ENCODE data around the gene RASGEF1B. TPM values are rescaled to one million over a fixed set of nuclear protein-coding genes. Genes with fewer than 3 reads are reported as not detected.

RASGEF1B gene
- total and polyA plus RNA-seq, 8 donors = 5.4 to 56.8 (median 9.4) TPM

- Histone ChIP-seq H3K9me3 (no peaks in the 10 kb centered on the region), H3K4me3 (no peak overlapping the region), H3K4me1 (peaks cover 0 to 10% (median 3%) of the 10 kb centered on the region in 4 donors), H3K36me3 (no peaks in the 10 kb centered on the region), H3K27me3 (no peaks in the 10 kb centered on the region), H3K27ac (no peak overlapping the region)
- no peak for TF ChIP-seq POLR2A (IDR thresholded peaks at IDR 0.05)
- TF ChIP-seq EP300 (IDR thresholded peaks at IDR 0.05) = no peak
- no peak for TF ChIP-seq POLR2AphosphoS5 (IDR thresholded peaks at IDR 0.05)
- peak in 5 of 7 experiments; percentile 60 to 86 (median 78) for TF ChIP-seq CTCF (IDR thresholded peaks at IDR 0.05)
- 1 to 2% (median 2%) methylated on average over 4 of the region's 4 CpGs for WGBS, 5 donors
- peak; percentile 42 to 93 for DNase-seq
- intact Hi-C loops (cut with DNase I; ENCODE audit: low total_unique reads) = loop anchor here (10.0 kb wide), 3 partner anchors 449 to 859 kb away; no protein-coding TSS in a partner anchor
Observed at GRCh38 chr4:81405900-81406401, 65.8 kb downstream of the RASGEF1B start.

- 81 to 87% (median 83%) methylated on average over 6 of the region's 6 CpGs for WGBS, 5 donors
- intact Hi-C loops (cut with DNase I; ENCODE audit: low total_unique reads) = loop anchor here (10.0 kb wide), 3 partner anchors 450 to 860 kb away; no protein-coding TSS in a partner anchor
Observed at GRCh38 chr4:81404741-81405140, 67.0 kb downstream of the RASGEF1B start.

GRCh38 chr4:81404294-81404693, 67.4 kb downstream of the RASGEF1B start:
- Histone ChIP-seq H3K36me3 (no peaks in the 10 kb centered on the region), H3K4me1 (peaks cover 0 to 10% (median 3%) of the 10 kb centered on the region in 4 donors), H3K9me3 (no peaks in the 10 kb centered on the region), H3K27ac (no peak overlapping the region), H3K4me3 (no peak overlapping the region), H3K27me3 (no peaks in the 10 kb centered on the region)
- intact Hi-C loops (cut with DNase I; ENCODE audit: low total_unique reads) = loop anchor here (10.0 kb wide), 3 partner anchors 451 to 861 kb away; no protein-coding TSS in a partner anchor
- TF ChIP-seq EP300 (IDR thresholded peaks at IDR 0.05) = no peak
- TF ChIP-seq POLR2A (IDR thresholded peaks at IDR 0.05) = no peak
- no peak for DNase-seq
- WGBS, 5 donors = 77 to 84% (median 83%) methylated on average over 2 of the region's 2 CpGs

More at GRCh38 chr4:81404741-81405140, 67.0 kb downstream of the RASGEF1B start:
- Histone ChIP-seq H3K36me3 (no peaks in the 10 kb centered on the region), H3K27ac (no peak overlapping the region), H3K4me3 (no peak overlapping the region), H3K9me3 (no peaks in the 10 kb centered on the region), H3K4me1 (peaks cover 0 to 10% (median 3%) of the 10 kb centered on the region in 4 donors), H3K27me3 (no peaks in the 10 kb centered on the region)
- TF ChIP-seq EP300 (IDR thresholded peaks at IDR 0.05) (no peak), POLR2A (IDR thresholded peaks at IDR 0.05) (no peak), CTCF (IDR thresholded peaks at IDR 0.05) (no peak), POLR2AphosphoS5 (IDR thresholded peaks at IDR 0.05) (no peak)
- DNase-seq = no peak

GRCh38 chr4:81399306-81400086, 72.2 kb downstream of the RASGEF1B start:
- Histone ChIP-seq H3K4me3 (no peak overlapping the region), H3K27ac (no peak overlapping the region), H3K27me3 (no peaks in the 10 kb centered on the region), H3K36me3 (no peaks in the 10 kb centered on the region), H3K9me3 (no peaks in the 10 kb centered on the region), H3K4me1 (no peaks in the 10 kb centered on the region)
- no peak for DNase-seq
- intact Hi-C loops (cut with DNase I; ENCODE audit: low total_unique reads) = loop anchor here (10.0 kb wide), 3 partner anchors 455 to 865 kb away; no protein-coding TSS in a partner anchor
- WGBS, 5 donors = 73 to 85% (median 79%) methylated on average over 7 of the region's 7 CpGs
- TF ChIP-seq CTCF (IDR thresholded peaks at IDR 0.05) (no peak), POLR2AphosphoS5 (IDR thresholded peaks at IDR 0.05) (no peak), EP300 (IDR thresholded peaks at IDR 0.05) (no peak), POLR2A (IDR thresholded peaks at IDR 0.05) (no peak)
